Chondrocyte (in vitro differentiated cells): ENCODE results near the gene PPM1A. TPM values are rescaled to one million over a fixed set of nuclear protein-coding genes. Genes with fewer than 3 reads are reported as not detected.

ENCODE experiments used
- DNase-seq: peaks from one replicate; pipeline ENCODE4 v3.0.0; 2021; ENCODE audit warnings: mixed read lengths, low spot score
- H3K27ac Mint-ChIP-seq: one replicate; pipeline ENCODE4 v1.8.0; 2021; ENCODE audit warnings: mild to moderate bottlenecking, moderate library complexity, mixed read lengths; ENCODE audit not compliant: unreplicated experiment
- H3K27me3 Mint-ChIP-seq: 2 replicates; pipeline ENCODE4 v1.8.0; 2021; ENCODE audit warnings: low read depth, mixed read lengths
- H3K36me3 Mint-ChIP-seq: 2 replicates; pipeline ENCODE4 v1.8.0; 2021; ENCODE audit warnings: low read depth, mixed read lengths
- H3K4me1 Mint-ChIP-seq: 2 replicates; pipeline ENCODE4 v1.8.0; 2021; ENCODE audit warnings: low read depth, mild to moderate bottlenecking, mixed read lengths
- H3K4me3 Mint-ChIP-seq: one replicate; pipeline ENCODE4 v1.8.0; 2021; ENCODE audit warnings: mild to moderate bottlenecking, moderate library complexity, mixed read lengths; ENCODE audit not compliant: unreplicated experiment
- H3K9me3 Mint-ChIP-seq: 2 replicates; pipeline ENCODE4 v1.8.0; 2021; ENCODE audit warnings: low read depth, mixed read lengths
- CTCF ChIP-seq: fragments of 200-600 bp; sonication (generic); IDR thresholded peaks from 2 replicates; pipeline ENCODE4 v1.5.0; 2021; ENCODE audit warnings: antibody characterized with exemption, mild to moderate bottlenecking, moderate library complexity
- total RNA-seq: library from RNA; stranded (reverse); gene quantifications from 3 replicates; pipeline ENCODE4 v1.2.1, GENCODE V29; 2021

PPM1A gene
- total RNA-seq, 1 donor from 2014 or later, result 43.9 TPM

GRCh38 chr14:60287452-60287851 is 38.4 kb downstream of the PPM1A start:
- H3K27ac Mint-ChIP-seq, result no peak overlapping the region
- peaks cover 26% of the 10 kb centered on the region for H3K36me3 Mint-ChIP-seq
- no peaks in the 10 kb centered on the region for H3K4me1 Mint-ChIP-seq
- no peak for DNase-seq
- no peaks in the 10 kb centered on the region for H3K9me3 Mint-ChIP-seq
- no peak overlapping the region for H3K4me3 Mint-ChIP-seq
- TF ChIP-seq CTCF, result no peak
- no peaks in the 10 kb centered on the region for H3K27me3 Mint-ChIP-seq

GRCh38 chr14:60288279-60288678 is 39.3 kb downstream of the PPM1A start:
- no peaks in the 10 kb centered on the region for H3K27me3 Mint-ChIP-seq
- no peak overlapping the region for H3K4me3 Mint-ChIP-seq
- no peaks in the 10 kb centered on the region for H3K4me1 Mint-ChIP-seq
- no peak for TF ChIP-seq CTCF
- no peaks in the 10 kb centered on the region for H3K9me3 Mint-ChIP-seq
- peaks cover 21% of the 10 kb centered on the region for H3K36me3 Mint-ChIP-seq
- DNase-seq, result no peak
- H3K27ac Mint-ChIP-seq, result no peak overlapping the region

- H3K4me1 Mint-ChIP-seq, result peaks cover 10% of the 10 kb centered on the region
- no peak overlapping the region for H3K4me3 Mint-ChIP-seq
- TF ChIP-seq CTCF, result no peak
- no peaks in the 10 kb centered on the region for H3K27me3 Mint-ChIP-seq
- no peak overlapping the region for H3K27ac Mint-ChIP-seq
- DNase-seq, result no peak
- H3K9me3 Mint-ChIP-seq, result no peaks in the 10 kb centered on the region
- H3K36me3 Mint-ChIP-seq, result peaks cover 13% of the 10 kb centered on the region
Measured at GRCh38 chr14:60294411-60295069, 45.5 kb downstream of the PPM1A start.

GRCh38 chr14:60300019-60300418 is 51.0 kb downstream of the PPM1A start:
- no peak for TF ChIP-seq CTCF
- H3K27me3 Mint-ChIP-seq, result no peaks in the 10 kb centered on the region
- no peak overlapping the region for H3K4me3 Mint-ChIP-seq
- no peak for DNase-seq
- H3K4me1 Mint-ChIP-seq, result peaks cover 2% of the 10 kb centered on the region
- peaks cover 2% of the 10 kb centered on the region for H3K36me3 Mint-ChIP-seq
- no peaks in the 10 kb centered on the region for H3K9me3 Mint-ChIP-seq
- no peak overlapping the region for H3K27ac Mint-ChIP-seq

- H3K27me3 Mint-ChIP-seq, result no peaks in the 10 kb centered on the region
- TF ChIP-seq CTCF, result no peak
- no peaks in the 10 kb centered on the region for H3K9me3 Mint-ChIP-seq
- H3K4me3 Mint-ChIP-seq, result no peak overlapping the region
- no peak for DNase-seq
- H3K27ac Mint-ChIP-seq, result no peak overlapping the region
- H3K4me1 Mint-ChIP-seq, result no peaks in the 10 kb centered on the region
- H3K36me3 Mint-ChIP-seq, result peaks cover 2% of the 10 kb centered on the region
Measured at GRCh38 chr14:60301685-60302084, 52.7 kb downstream of the PPM1A start.
